ENCODE data around the gene RNF157. TPM values are rescaled to one million over a fixed set of nuclear protein-coding genes. Genes with fewer than 3 reads are reported as not detected.

The RNF157 gene
- total and polyA plus RNA-seq, 2 of the 4 experiments (the other 2 are of a cell fraction), result 0.54 to 1.3 TPM

DNA sequence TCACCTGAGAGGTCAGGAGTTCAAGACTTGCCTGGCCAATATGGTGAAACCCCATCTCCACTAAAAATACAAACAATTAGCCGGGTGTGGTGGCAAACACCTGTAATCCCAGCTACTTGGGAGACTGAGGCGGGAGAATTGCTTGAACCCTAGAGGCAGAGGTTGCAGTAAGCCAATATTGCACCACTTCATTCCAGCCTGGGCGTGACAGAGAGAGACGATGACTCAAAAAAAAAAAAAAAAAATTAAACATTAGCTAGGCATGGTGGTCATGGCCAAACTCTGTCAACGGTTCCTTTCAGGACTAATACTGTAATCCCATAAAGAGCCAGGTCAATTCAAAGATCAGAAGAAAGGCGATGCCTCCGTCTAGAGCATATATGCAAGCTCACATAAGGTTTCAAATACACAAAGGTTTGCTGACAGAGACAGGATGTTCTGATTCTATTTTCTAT is 2.4 kb downstream of the RNF157 start:
- Histone ChIP-seq H3K14ac (replicated peaks; ENCODE audit: low read depth, low read length) (no peak overlapping the region), H4K5ac (ENCODE audit: low read depth, low read length) (no peak overlapping the region), H4K20me1 (ENCODE audit: insufficient read depth, low read length) (no peaks in the 10 kb centered on the region), H3K9me3 (ENCODE audit: control insufficient read depth, insufficient read depth, low read length) (no peaks in the 10 kb centered on the region), H3K4me2 (ENCODE audit: low read depth, low read length) (no peak overlapping the region), H2BK20ac (ENCODE audit: low read depth, low read length) (no peak overlapping the region), H3K23ac (ENCODE audit: low read depth, low read length) (no peak overlapping the region), H4K91ac (ENCODE audit: insufficient read depth, low read depth, low read length) (no peak overlapping the region), H2BK120ac (ENCODE audit: low read depth, low read length) (no peak overlapping the region), H3K36me3 (ENCODE audit: control insufficient read depth, insufficient read depth, low read length) (no peaks in the 10 kb centered on the region), H2AK5ac (ENCODE audit: low read depth, low read length) (no peak overlapping the region), H3K79me1 (ENCODE audit: low read depth in 1 of 2, low read length in 2 of 2) (0 out of 4 replicates have a peak, but pooled peaks cover 0 to 3% of the 10 kb centered on the region in 2 experiments), H3K9me1 (ENCODE audit: insufficient read depth, low read length) (no peaks in the 10 kb centered on the region; the same call in 1 of the 2 replicates), H2BK15ac (ENCODE audit: low read depth, low read length) (no peak overlapping the region), H3K4me3 (ENCODE audit: insufficient read depth, low read depth, low read length) (no peak overlapping the region), H3K9ac (ENCODE audit: low read depth, low read length) (no peak overlapping the region), H3K4me1 (ENCODE audit: control insufficient read depth, insufficient read depth, low read length) (peaks cover 3% of the 10 kb centered on the region; the same call in 1 of the 2 replicates), H3K18ac (ENCODE audit: low read depth, low read length) (no peak overlapping the region), H3K27ac (ENCODE audit: insufficient read depth, low read length) (no peak overlapping the region), H2AK9ac (replicated peaks; ENCODE audit: low read depth, low read length, poor library complexity) (no peak overlapping the region), H3K4ac (ENCODE audit: low read depth, low read length) (no peak overlapping the region), H2AFZ (replicated peaks; ENCODE audit: low read length, poor library complexity) (no peak overlapping the region), H3K56ac (ENCODE audit: extremely low read depth, insufficient read depth, low read length) (no peak overlapping the region), H4K8ac (ENCODE audit: low read depth in 2 of 2, low read length in 2 of 2) (no peak overlapping the region), H3K27me3 (ENCODE audit: control insufficient read depth, insufficient read depth, low read length) (peaks cover 9% of the 10 kb centered on the region), H2BK5ac (ENCODE audit: low read depth, low read length, poor library complexity, severe bottlenecking) (no peak overlapping the region)
- ATAC-seq (ENCODE audit: low read depth), result no peak
- TF ChIP-seq CEBPB (IDR thresholded peaks at IDR 0.05; ENCODE audit: low read depth, low read length), result 0 out of 2 replicates have a peak, but pooled peaks have one; percentile 24
- TF ChIP-seq, protein P1, sequence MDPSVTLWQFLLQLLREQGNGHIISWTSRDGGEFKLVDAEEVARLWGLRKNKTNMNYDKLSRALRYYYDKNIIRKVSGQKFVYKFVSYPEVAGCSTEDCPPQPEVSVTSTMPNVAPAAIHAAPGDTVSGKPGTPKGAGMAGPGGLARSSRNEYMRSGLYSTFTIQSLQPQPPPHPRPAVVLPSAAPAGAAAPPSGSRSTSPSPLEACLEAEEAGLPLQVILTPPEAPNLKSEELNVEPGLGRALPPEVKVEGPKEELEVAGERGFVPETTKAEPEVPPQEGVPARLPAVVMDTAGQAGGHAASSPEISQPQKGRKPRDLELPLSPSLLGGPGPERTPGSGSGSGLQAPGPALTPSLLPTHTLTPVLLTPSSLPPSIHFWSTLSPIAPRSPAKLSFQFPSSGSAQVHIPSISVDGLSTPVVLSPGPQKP (IDR thresholded peaks at IDR 0.05; ENCODE audit: borderline replicate concordance, low read depth, low read length), result no peak
- WGBS, 2 experiments (ENCODE audit: extremely low coverage in 2 of 2, insufficient read length in 1 of 2), result 80% methylated on average over 1 of the region's 7 CpGs; no CpG with 5 or more reads in 1 of the 2 experiments
- ChIA-PET POLR2A (ENCODE audit: unreplicated experiment) (interaction anchor here (0.6 kb wide), 1 partner anchor 20 kb away, joined by 3 read pairs; no protein-coding TSS in a partner anchor), CTCF (interaction anchor here (0.9 kb wide), 1 partner anchor 42 kb away, joined by 3 read pairs; no protein-coding TSS in a partner anchor)
- DNase-seq, result no peak
- dilution Hi-C loops (cut with HindIII; ENCODE audit: low sequenced_read_pairs, unreplicated experiment) (no loop called here), in situ Hi-C loops (cut with MboI; ENCODE audit: low sequenced_read_pairs) (no loop called here), intact Hi-C loops (cut with micrococcal nuclease) (no loop called here)
- no TSS peak for BruUV-seq (replicated peaks)

Measured in IMR-90 (cell line).